ENCODE results near the gene RBMX2. TPM values are rescaled to one million over a fixed set of nuclear protein-coding genes. Genes with fewer than 3 reads are reported as not detected.
"Not testable (repeated sequence)": the region's sequence is repeated elsewhere in the genome, so short reads cannot be mapped to it uniquely, and the experiment has no call there.

RBMX2 gene
- total and polyA plus RNA-seq, 2 experiments from 2014 or later: 16.1 to 48.9 TPM

GRCh38 chrX:130429236-130429635 lies 27.4 kb downstream of the RBMX2 start:
- not testable (repeated sequence) for H3K4me2 ChIP-seq; H3K27me3 Mint-ChIP-seq (ENCODE audit: insufficient read depth, low read depth, poor library complexity); H3K27ac ChIP-seq (ENCODE audit: low read depth); H4K20me1 ChIP-seq (replicated peaks; ENCODE audit: insufficient read depth); ATAC-seq; H3K27ac Mint-ChIP-seq; H3K79me2 ChIP-seq (replicated peaks; ENCODE audit: insufficient read depth); H3K9me2 ChIP-seq (ENCODE audit: insufficient read depth); H3K4me3 Mint-ChIP-seq; H3K9me3 Mint-ChIP-seq; DNase-seq (ENCODE audit: low spot score); H3K36me3 ChIP-seq (ENCODE audit: insufficient read depth); H3K4me3 ChIP-seq; H3K27me3 ChIP-seq (ENCODE audit: insufficient read depth); H3K4me1 ChIP-seq (ENCODE audit: insufficient read depth); H3K4me1 Mint-ChIP-seq; H3F3A ChIP-seq (replicated peaks; ENCODE audit: low read depth); H2AFZ ChIP-seq; H3K36me3 Mint-ChIP-seq (ENCODE audit: low read depth)

DNA sequence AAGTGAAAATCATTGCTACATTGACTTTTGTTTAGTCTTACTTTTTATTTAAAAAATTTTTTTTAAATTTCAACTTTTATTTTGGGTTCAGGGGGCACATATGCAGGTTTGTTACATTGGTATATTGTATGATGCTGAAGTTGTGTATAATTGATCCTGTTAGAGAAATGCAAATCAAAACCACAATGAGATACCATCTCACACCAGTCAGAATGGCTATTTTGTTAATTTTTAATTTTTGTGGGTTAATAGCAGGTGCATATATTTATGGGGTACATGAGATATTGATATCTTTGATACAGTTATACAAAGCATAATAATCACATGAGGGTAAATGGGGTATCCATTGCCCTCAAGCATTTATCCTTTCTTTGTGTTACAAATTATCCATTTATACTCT lies 34.1 kb downstream of the RBMX2 start:
- H3K27me3 Mint-ChIP-seq (ENCODE audit: insufficient read depth, low read depth, poor library complexity): no peaks in the 10 kb centered on the region
- H3K4me3 ChIP-seq: no peak overlapping the region
- H3K4me1 ChIP-seq (ENCODE audit: insufficient read depth): no peaks in the 10 kb centered on the region
- TF ChIP-seq ZNF331 (CRISPR knock-in tag; IDR thresholded peaks at IDR 0.05; ENCODE audit: low read depth) (no peak), CTCF (conservative IDR thresholded peaks at IDR 0.05; ENCODE audit: low read depth in 2 of 2) (no peak), CREB1 (CRISPR knock-in tag; IDR thresholded peaks at IDR 0.05; ENCODE audit: low read depth) (no peak), REST (IDR thresholded peaks at IDR 0.05; ENCODE audit: unreplicated experiment) (no peak), JUNB (IDR thresholded peaks at IDR 0.05; ENCODE audit: unreplicated experiment) (no peak), EZH2phosphoT487 (IDR thresholded peaks at IDR 0.05; ENCODE audit: unreplicated experiment) (no peak), STAT1 (IDR thresholded peaks at IDR 0.05; ENCODE audit: unreplicated experiment) (no peak), POLR2AphosphoS5 (IDR thresholded peaks at IDR 0.05; ENCODE audit: low read depth) (no peak), ZNF114 (CRISPR knock-in tag; IDR thresholded peaks at IDR 0.05) (no peak)
- TF ChIP-seq, protein P1, sequence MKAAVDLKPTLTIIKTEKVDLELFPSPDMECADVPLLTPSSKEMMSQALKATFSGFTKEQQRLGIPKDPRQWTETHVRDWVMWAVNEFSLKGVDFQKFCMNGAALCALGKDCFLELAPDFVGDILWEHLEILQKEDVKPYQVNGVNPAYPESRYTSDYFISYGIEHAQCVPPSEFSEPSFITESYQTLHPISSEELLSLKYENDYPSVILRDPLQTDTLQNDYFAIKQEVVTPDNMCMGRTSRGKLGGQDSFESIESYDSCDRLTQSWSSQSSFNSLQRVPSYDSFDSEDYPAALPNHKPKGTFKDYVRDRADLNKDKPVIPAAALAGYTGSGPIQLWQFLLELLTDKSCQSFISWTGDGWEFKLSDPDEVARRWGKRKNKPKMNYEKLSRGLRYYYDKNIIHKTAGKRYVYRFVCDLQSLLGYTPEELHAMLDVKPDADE (IDR thresholded peaks at IDR 0.05): no peak
- TF ChIP-seq, protein P2, sequence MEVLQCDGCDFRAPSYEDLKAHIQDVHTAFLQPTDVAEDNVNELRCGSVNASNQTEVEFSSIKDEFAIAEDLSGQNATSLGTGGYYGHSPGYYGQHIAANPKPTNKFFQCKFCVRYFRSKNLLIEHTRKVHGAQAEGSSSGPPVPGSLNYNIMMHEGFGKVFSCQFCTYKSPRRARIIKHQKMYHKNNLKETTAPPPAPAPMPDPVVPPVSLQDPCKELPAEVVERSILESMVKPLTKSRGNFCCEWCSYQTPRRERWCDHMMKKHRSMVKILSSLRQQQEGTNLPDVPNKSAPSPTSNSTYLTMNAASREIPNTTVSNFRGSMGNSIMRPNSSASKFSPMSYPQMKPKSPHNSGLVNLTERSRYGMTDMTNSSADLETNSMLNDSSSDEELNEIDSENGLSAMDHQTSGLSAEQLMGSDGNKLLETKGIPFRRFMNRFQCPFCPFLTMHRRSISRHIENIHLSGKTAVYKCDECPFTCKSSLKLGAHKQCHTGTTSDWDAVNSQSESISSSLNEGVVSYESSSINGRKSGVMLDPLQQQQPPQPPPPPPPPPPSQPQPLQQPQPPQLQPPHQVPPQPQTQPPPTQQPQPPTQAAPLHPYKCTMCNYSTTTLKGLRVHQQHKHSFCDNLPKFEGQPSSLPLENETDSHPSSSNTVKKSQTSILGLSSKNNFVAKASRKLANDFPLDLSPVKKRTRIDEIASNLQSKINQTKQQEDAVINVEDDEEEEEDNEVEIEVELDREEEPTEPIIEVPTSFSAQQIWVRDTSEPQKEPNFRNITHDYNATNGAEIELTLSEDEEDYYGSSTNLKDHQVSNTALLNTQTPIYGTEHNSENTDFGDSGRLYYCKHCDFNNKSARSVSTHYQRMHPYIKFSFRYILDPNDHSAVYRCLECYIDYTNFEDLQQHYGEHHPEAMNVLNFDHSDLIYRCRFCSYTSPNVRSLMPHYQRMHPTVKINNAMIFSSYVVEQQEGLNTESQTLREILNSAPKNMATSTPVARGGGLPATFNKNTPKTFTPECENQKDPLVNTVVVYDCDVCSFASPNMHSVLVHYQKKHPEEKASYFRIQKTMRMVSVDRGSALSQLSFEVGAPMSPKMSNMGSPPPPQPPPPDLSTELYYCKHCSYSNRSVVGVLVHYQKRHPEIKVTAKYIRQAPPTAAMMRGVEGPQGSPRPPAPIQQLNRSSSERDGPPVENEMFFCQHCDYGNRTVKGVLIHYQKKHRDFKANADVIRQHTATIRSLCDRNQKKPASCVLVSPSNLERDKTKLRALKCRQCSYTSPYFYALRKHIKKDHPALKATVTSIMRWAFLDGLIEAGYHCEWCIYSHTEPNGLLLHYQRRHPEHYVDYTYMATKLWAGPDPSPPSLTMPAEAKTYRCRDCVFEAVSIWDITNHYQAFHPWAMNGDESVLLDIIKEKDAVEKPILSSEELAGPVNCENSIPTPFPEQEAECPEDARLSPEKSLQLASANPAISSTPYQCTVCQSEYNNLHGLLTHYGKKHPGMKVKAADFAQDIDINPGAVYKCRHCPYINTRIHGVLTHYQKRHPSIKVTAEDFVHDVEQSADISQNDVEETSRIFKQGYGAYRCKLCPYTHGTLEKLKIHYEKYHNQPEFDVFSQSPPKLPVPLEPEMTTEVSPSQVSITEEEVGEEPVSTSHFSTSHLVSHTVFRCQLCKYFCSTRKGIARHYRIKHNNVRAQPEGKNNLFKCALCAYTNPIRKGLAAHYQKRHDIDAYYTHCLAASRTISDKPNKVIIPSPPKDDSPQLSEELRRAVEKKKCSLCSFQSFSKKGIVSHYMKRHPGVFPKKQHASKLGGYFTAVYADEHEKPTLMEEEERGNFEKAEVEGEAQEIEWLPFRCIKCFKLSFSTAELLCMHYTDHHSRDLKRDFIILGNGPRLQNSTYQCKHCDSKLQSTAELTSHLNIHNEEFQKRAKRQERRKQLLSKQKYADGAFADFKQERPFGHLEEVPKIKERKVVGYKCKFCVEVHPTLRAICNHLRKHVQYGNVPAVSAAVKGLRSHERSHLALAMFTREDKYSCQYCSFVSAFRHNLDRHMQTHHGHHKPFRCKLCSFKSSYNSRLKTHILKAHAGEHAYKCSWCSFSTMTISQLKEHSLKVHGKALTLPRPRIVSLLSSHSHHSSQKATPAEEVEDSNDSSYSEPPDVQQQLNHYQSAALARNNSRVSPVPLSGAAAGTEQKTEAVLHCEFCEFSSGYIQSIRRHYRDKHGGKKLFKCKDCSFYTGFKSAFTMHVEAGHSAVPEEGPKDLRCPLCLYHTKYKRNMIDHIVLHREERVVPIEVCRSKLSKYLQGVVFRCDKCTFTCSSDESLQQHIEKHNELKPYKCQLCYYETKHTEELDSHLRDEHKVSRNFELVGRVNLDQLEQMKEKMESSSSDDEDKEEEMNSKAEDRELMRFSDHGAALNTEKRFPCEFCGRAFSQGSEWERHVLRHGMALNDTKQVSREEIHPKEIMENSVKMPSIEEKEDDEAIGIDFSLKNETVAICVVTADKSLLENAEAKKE (CRISPR knock-in tag; IDR thresholded peaks at IDR 0.05): no peak

More for the DNA sequence above, 34.1 kb downstream of the RBMX2 start:
- H3K9me2 ChIP-seq (ENCODE audit: insufficient read depth): no peaks in the 10 kb centered on the region
- no peaks in the 10 kb centered on the region for H3F3A ChIP-seq (replicated peaks; ENCODE audit: low read depth)
- no peaks in the 10 kb centered on the region for H3K79me2 ChIP-seq (replicated peaks; ENCODE audit: insufficient read depth)
- H3K4me2 ChIP-seq: no peak overlapping the region
- H4K20me1 ChIP-seq (replicated peaks; ENCODE audit: insufficient read depth): no peaks in the 10 kb centered on the region
- no peak overlapping the region for H3K27ac ChIP-seq (ENCODE audit: low read depth)
- Mint-ChIP-seq H3K4me3 (no peak overlapping the region), H3K9me3 (peaks cover 4% of the 10 kb centered on the region; the same call in 2 of the 3 replicates), H3K4me1 (no peaks in the 10 kb centered on the region), H3K36me3 (ENCODE audit: low read depth) (no peaks in the 10 kb centered on the region), H3K27ac (no peak overlapping the region)
- ATAC-seq: no peak
- DNase-seq (ENCODE audit: low spot score): no peak
- H3K27me3 ChIP-seq (ENCODE audit: insufficient read depth): no peaks in the 10 kb centered on the region
- H3K36me3 ChIP-seq (ENCODE audit: insufficient read depth): no peaks in the 10 kb centered on the region
- no peak overlapping the region for H2AFZ ChIP-seq

All from GM23338 (cell line).